GM12878 (cell line): ENCODE data around the gene ENOX1. TPM values are rescaled to one million over a fixed set of nuclear protein-coding genes. Genes with fewer than 3 reads are reported as not detected.

Experiments
- ATAC-seq: fragments of 200-7000 bp; cut with Tn5 transposase; 3 replicates; pipeline ENCODE4 v1.9.1; 2020; ENCODE audit warnings: mild to moderate bottlenecking, moderate library complexity
- BruUV-seq: library from RNA; stranded (reverse); fragments of 400-500 nt; replicated peaks from 2 replicates; lab custom pipeline; 2021; lab: Mats Ljungman, UMichigan
- CTCF ChIA-PET: fragments of 300-600 bp; sonication (Branson Sonifier 250); formaldehyde crosslinking; extraction: SDS; loops from one replicate; lab custom pipeline; 2021; ENCODE audit warnings: inconsistent platforms; lab: Yijun Ruan, JAX
- POLR2A ChIA-PET: fragments of 350-600 bp; formaldehyde crosslinking; extraction: SDS; loops from one replicate; lab custom pipeline; 2021; ENCODE audit warnings: inconsistent platforms; lab: Charles Lee
- RAD21 ChIA-PET: fragments of 300-600 bp; sonication (Branson Sonifier 250); formaldehyde crosslinking; loops from one replicate; lab custom pipeline; 2023; ENCODE audit warnings: antibody characterized with exemption; ENCODE audit not compliant: unreplicated experiment; lab: Charles Lee
- SMC1A ChIA-PET: fragments of 300-600 bp; sonication (Branson Sonifier 250); formaldehyde crosslinking; loops from one replicate; lab custom pipeline; 2023; ENCODE audit not compliant: unreplicated experiment, uncharacterized antibody; lab: Charles Lee
- DNase-seq: peaks from one replicate; pipeline ENCODE4 v3.0.0-alpha.2; 2011; ENCODE audit warnings: low read depth, low spot score
- FAIRE-seq: peaks from 3 replicates; lab custom pipeline; 2011; peaks lifted over from hg19 to GRCh38; lab: Jason Lieb, UNC
- H2AFZ ChIP-seq: 2 replicates; pipeline ENCODE4 v1.6.0; 2011; ENCODE audit warnings: low read depth, low read length, control low read depth; ENCODE audit not compliant: control insufficient read depth
- H3K27ac ChIP-seq: 2 replicates; pipeline ENCODE4 v1.5.1; 2011; ENCODE audit warnings: control low read depth; ENCODE audit not compliant: control insufficient read depth, insufficient read depth
- H3K27me3 ChIP-seq, 2 experiments: replicated peaks in 1 of 2; 2 replicates each; pipeline versions ENCODE4 v1.6.0 to v1.6.1; 2011; ENCODE audit warnings: low read length in 1 of 2; ENCODE audit not compliant: control insufficient read depth in 2 of 2, insufficient read depth in 2 of 2
- H3K36me3 ChIP-seq, 2 experiments: 2 replicates each; pipeline ENCODE4 v1.5.1; 2011; ENCODE audit warnings: low read length in 1 of 2; ENCODE audit not compliant: control insufficient read depth in 2 of 2, insufficient read depth in 2 of 2
- H3K4me1 ChIP-seq: 2 replicates; pipeline ENCODE4 v1.6.1; 2011; ENCODE audit warnings: mild to moderate bottlenecking, low read length, moderate library complexity, mixed read lengths; ENCODE audit not compliant: control insufficient read depth, insufficient read depth
- H3K4me2 ChIP-seq: 2 replicates; pipeline ENCODE4 v1.6.0; 2011; ENCODE audit warnings: control low read depth; ENCODE audit not compliant: control insufficient read depth, insufficient read depth
- H3K4me3 ChIP-seq: fragments of 200-600 bp; sonication (generic); 2 replicates; pipeline ENCODE4 v1.5.1; 2016
- H3K79me2 ChIP-seq: 2 replicates; pipeline ENCODE4 v1.6.0; 2011; ENCODE audit warnings: low read length; ENCODE audit not compliant: control insufficient read depth, insufficient read depth
- H3K9ac ChIP-seq: 2 replicates; pipeline ENCODE4 v1.8.0; 2011; ENCODE audit warnings: low read length, control low read depth, mixed read lengths; ENCODE audit not compliant: control insufficient read depth, insufficient read depth
- H3K9me3 ChIP-seq: replicated peaks from 3 replicates; pipeline ENCODE4 v1.5.1; 2011; ENCODE audit warnings: mild to moderate bottlenecking, low read length; ENCODE audit not compliant: control insufficient read depth, insufficient read depth
- H4K20me1 ChIP-seq: 2 replicates; pipeline ENCODE4 v1.6.0; 2011; ENCODE audit not compliant: control insufficient read depth, insufficient read depth
- ATF3 ChIP-seq: IDR thresholded peaks from 2 replicates; pipeline ENCODE4 v1.6.1; 2011; ENCODE audit warnings: low read depth, mild to moderate bottlenecking, low read length, moderate library complexity, borderline replicate concordance; ENCODE audit errors: extremely low read depth
- DPF2 ChIP-seq: fragments of 450-650 bp; IDR thresholded peaks from 2 replicates; pipeline ENCODE4 v1.6.1; 2017; ENCODE audit warnings: mild to moderate bottlenecking
- ETV6 ChIP-seq, 2 experiments: fragments of 450-650 bp in 1 of 2; IDR thresholded peaks in 1 of 2; conservative IDR thresholded peaks in 1 of 2; 2 replicates each; pipeline ENCODE4 v1.6.1; 2014; ENCODE audit warnings: antibody characterized with exemption in 1 of 2, borderline replicate concordance in 1 of 2, low read depth in 1 of 2, mild to moderate bottlenecking in 1 of 2, moderate library complexity in 1 of 2
- GABPA ChIP-seq: IDR thresholded peaks from 2 replicates; pipeline ENCODE4 v1.6.1; 2014; ENCODE audit warnings: antibody characterized with exemption, low read depth, mild to moderate bottlenecking, inconsistent platforms
- MEF2B ChIP-seq: fragments of 450-650 bp; IDR thresholded peaks from 2 replicates; pipeline ENCODE4 v1.6.1; 2018; ENCODE audit warnings: mild to moderate bottlenecking, moderate library complexity; ENCODE audit not compliant: partially characterized antibody, poor library complexity, severe bottlenecking
- NR2F1 ChIP-seq: fragments of 450-650 bp; conservative IDR thresholded peaks from 2 replicates; pipeline ENCODE4 v1.6.1; 2017; ENCODE audit warnings: mild to moderate bottlenecking
- POU2F2 ChIP-seq: IDR thresholded peaks from 3 replicates; pipeline ENCODE4 v1.6.1; 2011; ENCODE audit warnings: low read depth, mild to moderate bottlenecking, low read length, borderline replicate concordance
- STAT1 ChIP-seq: fragments of 450-650 bp; conservative IDR thresholded peaks from 2 replicates; pipeline ENCODE4 v1.6.1; 2014; ENCODE audit warnings: antibody characterized with exemption, mild to moderate bottlenecking
- TAF1 ChIP-seq: IDR thresholded peaks from 2 replicates; pipeline ENCODE4 v1.6.1; 2011; ENCODE audit warnings: mild to moderate bottlenecking, low read depth, low read length, borderline replicate concordance
- WGBS: methylation state at CpG from one replicate; pipeline ENCODE4 v1.1.6; 2016; ENCODE audit warnings: low lambda C conversion rate; ENCODE audit not compliant: insufficient replicate concordance, insufficient coverage; ENCODE audit errors: missing lambda C conversion rate; 5-methylcytosine and 5-hydroxymethylcytosine counted together
- in situ Hi-C: fragments of 300-500 bp; cut with MboI; formaldehyde crosslinking; loops from 9 replicates; pipeline ENCODE4 v1.14.3; 2018; ENCODE audit warnings: mixed read lengths
- intact Hi-C: fragments of 100-400 bp; cut with micrococcal nuclease; formaldehyde crosslinking; loops from one replicate; pipeline ENCODE4 v1.14.2; 2022; ENCODE audit not compliant: unreplicated experiment
- polyA plus RNA-seq, 11 experiments: library from polyadenylated mRNA; depleted of rRNA in 4 of 11; unstranded in 6 of 11; stranded (reverse) in 5 of 11; fragments of >200 nt; fragmentation: Nextera tagmentation in 4 of 11; fragmentation: Illumina TruSeq in 1 of 11; extraction: Ambion mirVana in 4 of 11; extraction: Trizol in 1 of 11; gene quantifications; 1 replicate in 1 of 11; 2 replicates in 10 of 11; pipeline versions ENCODE4 v1.2.1 to v1.2.3, GENCODE V29; 2011 to 2016; ENCODE audit warnings: inconsistent platforms in 2 of 11, missing spikeins in 2 of 11, low read depth in 1 of 11
- total RNA-seq, 4 experiments: library from RNA; depleted of rRNA in 3 of 4; stranded (reverse); fragments of >200 nt in 3 of 4; fragmentation: Illumina TruSeq in 1 of 4; extraction: Trizol in 1 of 4; gene quantifications; 2 replicates each; pipeline versions ENCODE4 v1.2.1 to v1.2.3, GENCODE V29; 2013 to 2021
- TF ChIP-seq, protein P1 (sequence below): fragments of 450-650 bp; IDR thresholded peaks from 2 replicates; pipeline ENCODE4 v1.6.1; 2017; ENCODE audit warnings: mild to moderate bottlenecking, moderate library complexity

Gene ENOX1
- total and polyA plus RNA-seq, 10 of the 15 experiments (the other 5 are each of a cell fraction or from before 2014, with no cell fraction given) = 0.11 to 0.26 (median 0.15) TPM

DNA sequence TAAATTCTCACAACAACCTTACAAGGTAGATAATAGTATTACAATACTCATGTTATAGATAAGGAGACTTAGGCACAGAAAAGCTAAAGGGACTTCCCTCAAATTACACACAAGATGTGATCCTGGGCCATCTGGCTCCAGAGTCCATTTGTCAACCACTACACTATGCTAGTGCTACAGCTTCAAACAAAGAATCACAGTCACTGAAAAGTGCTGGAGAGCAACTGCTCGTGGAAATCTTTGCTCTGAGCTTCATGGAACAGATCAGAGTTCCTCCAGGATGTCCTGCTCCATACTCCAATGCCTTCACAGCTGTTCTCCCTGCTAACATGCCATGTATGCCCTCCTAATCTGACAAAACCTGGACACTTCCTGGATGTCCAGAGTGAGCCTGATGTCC is 271.2 kb downstream of the ENOX1 start:
- RAD21 ChIA-PET = no interaction called here
- ATAC-seq (no peak), FAIRE-seq (no peak), DNase-seq (no peak)
- no TSS peak for BruUV-seq
- WGBS = 0% methylated on average over 1 of the region's 1 CpG
- intact Hi-C loops (no loop called here), in situ Hi-C loops (no loop called here)
- TF ChIP-seq TAF1 = no peak
- no peak for TF ChIP-seq POU2F2
- no peak for TF ChIP-seq ETV6 (conservative IDR thresholded peaks at IDR 0.05 in 1 of 2, IDR thresholded peaks at IDR 0.05 in 1 of 2; ENCODE audit: borderline replicate concordance in 1 of 2, low read depth in 1 of 2)
- TF ChIP-seq NR2F1 = no peak
- no peak for TF ChIP-seq GABPA
- TF ChIP-seq ATF3 = no peak
- no peak for TF ChIP-seq DPF2
- TF ChIP-seq STAT1 = no peak
- TF ChIP-seq MEF2B = no peak
- TF ChIP-seq, protein P1, sequence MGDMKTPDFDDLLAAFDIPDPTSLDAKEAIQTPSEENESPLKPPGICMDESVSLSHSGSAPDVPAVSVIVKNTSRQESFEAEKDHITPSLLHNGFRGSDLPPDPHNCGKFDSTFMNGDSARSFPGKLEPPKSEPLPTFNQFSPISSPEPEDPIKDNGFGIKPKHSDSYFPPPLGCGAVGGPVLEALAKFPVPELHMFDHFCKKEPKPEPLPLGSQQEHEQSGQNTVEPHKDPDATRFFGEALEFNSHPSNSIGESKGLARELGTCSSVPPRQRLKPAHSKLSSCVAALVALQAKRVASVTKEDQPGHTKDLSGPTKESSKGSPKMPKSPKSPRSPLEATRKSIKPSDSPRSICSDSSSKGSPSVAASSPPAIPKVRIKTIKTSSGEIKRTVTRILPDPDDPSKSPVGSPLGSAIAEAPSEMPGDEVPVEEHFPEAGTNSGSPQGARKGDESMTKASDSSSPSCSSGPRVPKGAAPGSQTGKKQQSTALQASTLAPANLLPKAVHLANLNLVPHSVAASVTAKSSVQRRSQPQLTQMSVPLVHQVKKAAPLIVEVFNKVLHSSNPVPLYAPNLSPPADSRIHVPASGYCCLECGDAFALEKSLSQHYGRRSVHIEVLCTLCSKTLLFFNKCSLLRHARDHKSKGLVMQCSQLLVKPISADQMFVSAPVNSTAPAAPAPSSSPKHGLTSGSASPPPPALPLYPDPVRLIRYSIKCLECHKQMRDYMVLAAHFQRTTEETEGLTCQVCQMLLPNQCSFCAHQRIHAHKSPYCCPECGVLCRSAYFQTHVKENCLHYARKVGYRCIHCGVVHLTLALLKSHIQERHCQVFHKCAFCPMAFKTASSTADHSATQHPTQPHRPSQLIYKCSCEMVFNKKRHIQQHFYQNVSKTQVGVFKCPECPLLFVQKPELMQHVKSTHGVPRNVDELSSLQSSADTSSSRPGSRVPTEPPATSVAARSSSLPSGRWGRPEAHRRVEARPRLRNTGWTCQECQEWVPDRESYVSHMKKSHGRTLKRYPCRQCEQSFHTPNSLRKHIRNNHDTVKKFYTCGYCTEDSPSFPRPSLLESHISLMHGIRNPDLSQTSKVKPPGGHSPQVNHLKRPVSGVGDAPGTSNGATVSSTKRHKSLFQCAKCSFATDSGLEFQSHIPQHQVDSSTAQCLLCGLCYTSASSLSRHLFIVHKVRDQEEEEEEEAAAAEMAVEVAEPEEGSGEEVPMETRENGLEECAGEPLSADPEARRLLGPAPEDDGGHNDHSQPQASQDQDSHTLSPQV = no peak
- H3K4me1 ChIP-seq = no peaks in the 10 kb centered on the region
- SMC1A ChIA-PET = no interaction called here
- H3K36me3 ChIP-seq = no peaks in the 10 kb centered on the region
- POLR2A ChIA-PET = no interaction called here
- H3K4me2 ChIP-seq = no peak overlapping the region
- no peaks in the 10 kb centered on the region for H4K20me1 ChIP-seq
- no peak overlapping the region for H2AFZ ChIP-seq
- H3K79me2 ChIP-seq = no peaks in the 10 kb centered on the region
- H3K4me3 ChIP-seq = no peak overlapping the region
- CTCF ChIA-PET = no interaction called here
- no peaks in the 10 kb centered on the region; a peak in 2 of 4 replicates for H3K27me3 ChIP-seq
- no peak overlapping the region for H3K9ac ChIP-seq
- H3K27ac ChIP-seq = no peak overlapping the region
- no peaks in the 10 kb centered on the region for H3K9me3 ChIP-seq
